ENCODE results near the gene STK38. TPM values are rescaled to one million over a fixed set of nuclear protein-coding genes. Genes with fewer than 3 reads are reported as not detected.
"Not testable (repeated sequence)": the region's sequence is repeated elsewhere in the genome, so short reads cannot be mapped to it uniquely, and the experiment has no call there.

STK38 gene
- total RNA-seq: 10 to 100 TPM; 30.7 to 34.4 TPM

DNA sequence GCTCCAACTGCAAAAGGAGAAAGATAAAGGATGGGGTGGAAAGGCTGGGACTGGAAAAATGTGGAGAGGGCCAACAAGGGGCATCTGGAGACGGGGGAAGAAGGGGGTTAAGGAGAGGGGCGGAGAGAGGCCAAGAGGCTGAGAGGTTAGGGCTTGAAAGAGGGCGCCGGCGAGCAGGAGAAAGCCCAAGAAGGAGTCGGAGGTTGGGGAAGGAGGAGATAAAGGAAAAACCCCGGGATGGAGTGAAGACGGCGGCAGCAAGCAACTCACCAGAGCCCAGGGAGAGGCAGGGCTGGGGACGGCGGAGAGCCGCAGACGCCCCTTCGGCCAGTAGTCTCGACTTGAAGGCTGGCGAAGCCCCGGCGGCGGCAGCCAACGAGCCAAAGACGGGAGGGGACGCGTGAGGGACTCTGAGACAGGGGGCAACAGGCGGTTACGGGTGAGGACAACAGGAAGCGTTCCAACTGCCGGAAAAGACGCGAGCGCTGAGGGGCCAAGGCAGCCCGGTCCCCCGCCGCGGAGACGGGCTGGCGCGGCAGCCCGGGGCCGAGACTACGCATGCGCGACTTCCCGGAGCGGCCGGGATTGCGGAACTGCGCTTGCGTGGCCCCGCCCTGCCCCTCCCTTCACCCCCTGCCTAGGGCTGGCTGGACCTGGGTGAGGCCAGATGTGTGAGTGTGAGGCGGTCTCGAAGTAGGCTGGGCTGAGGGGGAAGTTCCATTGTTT lies at the start of gene STK38:
Gene STK38 (minus strand): TSS at position 560 of the 726 bp plus-strand sequence. CDS start 7,277 bp downstream, outside the sequence.
- Mint-ChIP-seq H3K27me3 (ENCODE audit: low read depth) (no peaks in the 10 kb centered on the region), H3K27ac (peak within 1 kb of the TSS; percentile 99), H3K9me3 (no peaks in the 10 kb centered on the region), H3K4me3 (peak within 1 kb of the TSS; percentile 91 to 98), H3K36me3 (ENCODE audit: insufficient read depth in 2 of 2) (peaks cover 3 to 8% of the 10 kb centered on the region in 2 donors), H3K4me1 (ENCODE audit: low read depth) (peaks cover 45% of the 10 kb centered on the region)
- ATAC-seq (replicated peaks in 1 of 2): peak; percentile 92
- DNase-seq: peak; percentile 90 to 92

DNA sequence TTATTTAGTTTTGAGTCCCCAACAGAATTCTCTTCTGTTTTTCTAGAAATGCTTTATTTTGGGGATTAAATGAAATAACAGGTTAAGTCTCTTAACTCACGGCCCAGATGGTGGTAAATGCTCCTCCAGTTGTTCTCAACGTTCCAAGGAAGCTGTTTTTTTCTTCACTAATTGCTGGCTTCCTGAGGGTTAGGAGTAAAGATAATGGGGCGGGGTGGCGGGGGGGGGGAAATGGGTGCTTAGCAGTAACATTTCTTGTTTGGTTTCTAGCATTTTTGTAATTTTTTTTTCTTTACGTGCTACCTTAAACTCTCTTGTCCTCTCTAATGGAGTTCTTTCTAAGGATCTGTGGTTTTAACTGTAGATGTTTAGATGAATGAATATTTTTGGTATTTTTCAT lies 49.1 kb upstream of the STK38 start:
- peaks cover 35 to 67% of the 10 kb centered on the region in 2 donors for H3K36me3 Mint-ChIP-seq (ENCODE audit: insufficient read depth in 2 of 2)
- peak overlapping the region; percentile 98 for H3K27ac Mint-ChIP-seq
- no peaks in the 10 kb centered on the region for H3K27me3 Mint-ChIP-seq (ENCODE audit: low read depth)
- H3K9me3 Mint-ChIP-seq: no peaks in the 10 kb centered on the region
- peak overlapping the region; percentile 90 to 99 for H3K4me3 Mint-ChIP-seq
- no peak for ATAC-seq (replicated peaks in 1 of 2)
- no peak for DNase-seq
- peaks cover 68% of the 10 kb centered on the region for H3K4me1 Mint-ChIP-seq (ENCODE audit: low read depth)

DNA sequence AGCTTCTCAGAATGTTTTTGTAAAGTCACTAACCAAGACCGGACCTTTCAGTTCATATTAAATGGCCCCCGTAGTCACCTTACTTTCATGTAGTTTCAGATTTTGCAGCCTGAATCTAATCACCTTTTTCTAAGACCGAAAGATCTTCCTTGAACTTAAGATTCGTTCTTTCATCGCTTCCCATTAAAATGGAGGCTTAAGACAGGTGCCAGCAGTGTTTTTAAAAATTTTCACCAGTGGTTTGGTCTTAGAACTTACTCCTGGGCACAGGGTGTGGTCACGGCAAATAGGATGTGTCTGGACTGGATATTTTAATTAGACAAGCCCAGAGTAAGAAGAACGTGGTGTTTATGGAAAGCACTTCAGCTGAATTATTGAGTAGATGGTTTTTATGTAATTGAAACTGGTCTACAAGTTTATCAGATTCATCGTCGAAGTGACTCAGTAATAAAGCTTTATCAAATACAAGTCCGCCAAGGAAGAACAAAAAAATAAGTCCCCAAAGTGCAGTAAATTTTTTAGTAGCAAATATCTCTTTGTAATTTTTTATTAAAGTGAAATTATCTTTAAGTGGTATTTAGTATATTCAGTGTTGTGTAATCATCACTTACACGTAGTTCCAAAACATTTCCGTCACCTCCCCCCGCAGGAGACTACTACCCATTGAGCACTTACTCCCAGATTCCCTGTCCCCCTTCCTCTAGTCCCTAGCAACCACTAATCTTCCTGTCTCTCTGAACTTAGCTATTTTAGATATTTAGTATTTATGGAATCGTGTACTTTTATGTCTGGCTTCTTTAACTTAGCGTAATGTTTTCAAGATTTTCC lies 47.8 kb upstream of the STK38 start:
- Mint-ChIP-seq H3K27me3 (ENCODE audit: low read depth) (no peaks in the 10 kb centered on the region), H3K4me3 (peak overlapping the region; percentile 90 to 99), H3K4me1 (ENCODE audit: low read depth) (peaks cover 55% of the 10 kb centered on the region), H3K36me3 (ENCODE audit: insufficient read depth in 2 of 2) (peaks cover 32 to 57% of the 10 kb centered on the region in 2 donors), H3K27ac (peak overlapping the region; percentile 98), H3K9me3 (no peaks in the 10 kb centered on the region)
- DNase-seq (peak in 1 of 2 donors; percentile 31), ATAC-seq (replicated peaks in 1 of 2) (no peak)

DNA sequence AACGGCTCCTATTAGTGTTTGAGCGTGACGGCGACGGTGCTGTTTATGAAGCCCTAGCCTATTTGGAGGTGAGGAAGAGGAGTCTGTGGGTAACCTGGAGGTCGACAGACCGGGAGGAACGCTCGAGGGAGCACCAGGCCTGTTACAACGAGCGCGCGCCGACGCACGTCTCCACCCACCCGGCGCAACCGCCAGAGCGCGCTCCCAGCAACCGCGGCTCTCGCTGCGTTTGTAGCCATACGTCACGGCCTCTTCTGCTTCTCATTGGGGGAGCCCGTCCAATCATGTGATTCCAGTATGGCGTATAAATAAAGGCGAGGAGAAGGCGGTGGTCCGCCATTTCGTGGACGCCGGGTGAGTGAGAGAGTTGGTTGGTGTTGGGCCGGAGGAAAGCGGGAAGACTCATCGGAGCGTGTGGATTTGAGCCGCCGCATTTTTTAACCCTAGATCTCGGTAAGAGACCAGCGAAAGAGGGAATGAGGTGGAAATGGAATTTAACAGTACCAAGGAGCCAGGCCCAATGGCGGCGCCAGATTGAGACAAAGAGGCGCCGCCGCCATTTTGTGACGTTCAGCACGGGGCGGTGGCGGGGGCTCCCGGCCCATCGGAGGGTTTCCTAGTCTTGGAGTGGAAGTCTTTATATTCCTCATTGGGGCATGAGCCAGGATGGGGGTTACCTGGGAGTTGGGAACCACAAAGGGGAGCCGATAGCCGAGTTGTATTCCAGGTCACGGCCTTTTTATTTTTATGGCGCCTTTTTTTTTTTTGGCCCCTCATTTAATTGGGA lies 46.9 kb upstream of the STK38 start, which contains the start of gene SRSF3:
Gene SRSF3 (plus strand): TSS at position 334 of the 787 bp plus-strand sequence. CDS start 2,401 bp downstream, outside the sequence.
- peaks cover 47% of the 10 kb centered on the region for H3K4me1 Mint-ChIP-seq (ENCODE audit: low read depth)
- ATAC-seq (replicated peaks in 1 of 2): peak; percentile 92 to 95
- peaks cover 27 to 49% of the 10 kb centered on the region in 2 donors for H3K36me3 Mint-ChIP-seq (ENCODE audit: insufficient read depth in 2 of 2)
- peak; percentile 97 for DNase-seq
- H3K27me3 Mint-ChIP-seq (ENCODE audit: low read depth): no peaks in the 10 kb centered on the region
- peak within 1 kb of the TSS; percentile 90 to 99 for H3K4me3 Mint-ChIP-seq
- peak within 1 kb of the TSS; percentile 98 for H3K27ac Mint-ChIP-seq
- no peaks in the 10 kb centered on the region for H3K9me3 Mint-ChIP-seq

DNA sequence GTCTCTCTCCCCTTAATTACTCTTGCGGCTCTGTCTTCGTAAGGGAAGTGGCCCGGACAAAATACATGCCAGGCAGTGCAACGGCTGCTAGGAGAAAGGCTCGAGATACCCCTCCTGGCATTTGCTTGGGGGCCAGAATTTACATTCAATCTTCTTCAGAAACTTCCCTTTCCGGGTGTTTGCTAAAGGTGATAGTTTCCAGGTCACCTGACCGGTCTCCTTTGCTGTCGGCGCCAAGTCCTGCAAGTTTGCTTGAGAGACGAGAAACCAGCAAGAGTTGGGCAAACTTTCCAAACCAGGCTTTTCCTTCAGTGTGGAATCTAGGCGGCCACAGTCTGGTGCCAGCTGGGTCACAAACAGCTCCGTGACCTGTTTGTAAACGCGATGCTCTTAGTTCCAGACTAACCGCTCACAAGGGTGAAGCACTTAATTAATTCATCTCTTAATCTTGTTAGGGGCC lies 46.3 kb upstream of the STK38 start:
- DNase-seq: peak; percentile 43 to 48
- H3K9me3 Mint-ChIP-seq: no peaks in the 10 kb centered on the region
- peaks cover 41% of the 10 kb centered on the region for H3K4me1 Mint-ChIP-seq (ENCODE audit: low read depth)
- peak; percentile 33 to 42 for ATAC-seq (replicated peaks in 1 of 2)
- peaks cover 21 to 43% of the 10 kb centered on the region in 2 donors for H3K36me3 Mint-ChIP-seq (ENCODE audit: insufficient read depth in 2 of 2)
- peak overlapping the region; percentile 98 for H3K27ac Mint-ChIP-seq
- H3K4me3 Mint-ChIP-seq: peak overlapping the region; percentile 90 to 99
- no peaks in the 10 kb centered on the region for H3K27me3 Mint-ChIP-seq (ENCODE audit: low read depth)

DNA sequence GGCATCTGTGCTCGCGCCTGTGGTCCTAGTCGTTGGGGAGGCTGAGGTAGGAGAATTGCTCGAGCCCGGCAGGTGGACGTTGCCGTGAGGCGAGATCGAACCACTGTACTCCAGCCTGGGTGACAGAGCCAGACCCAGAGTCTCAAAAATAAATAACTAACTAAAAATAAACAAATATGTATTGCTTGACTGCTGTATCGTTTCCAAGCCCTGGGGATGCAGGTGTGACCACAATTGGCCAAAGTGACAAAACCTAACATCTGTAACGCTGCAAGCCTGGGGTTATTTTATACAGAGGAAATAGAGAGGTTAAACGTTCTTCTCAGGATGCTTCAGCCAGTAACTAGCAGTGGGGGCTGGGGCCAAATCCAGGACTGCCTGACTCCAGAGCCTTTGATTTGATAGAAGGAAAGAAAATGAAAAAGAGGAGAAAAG lies 45.0 kb upstream of the STK38 start:
- Mint-ChIP-seq H3K27ac (peak overlapping the region; percentile 97), H3K27me3 (ENCODE audit: low read depth) (no peaks in the 10 kb centered on the region), H3K4me1 (ENCODE audit: low read depth) (peaks cover 29% of the 10 kb centered on the region), H3K4me3 (peak overlapping the region; percentile 91 to 99), H3K9me3 (no peaks in the 10 kb centered on the region), H3K36me3 (ENCODE audit: insufficient read depth in 2 of 2) (peaks cover 19 to 31% of the 10 kb centered on the region in 2 donors)
- no peak for ATAC-seq (replicated peaks in 1 of 2)
- no peak for DNase-seq

DNA sequence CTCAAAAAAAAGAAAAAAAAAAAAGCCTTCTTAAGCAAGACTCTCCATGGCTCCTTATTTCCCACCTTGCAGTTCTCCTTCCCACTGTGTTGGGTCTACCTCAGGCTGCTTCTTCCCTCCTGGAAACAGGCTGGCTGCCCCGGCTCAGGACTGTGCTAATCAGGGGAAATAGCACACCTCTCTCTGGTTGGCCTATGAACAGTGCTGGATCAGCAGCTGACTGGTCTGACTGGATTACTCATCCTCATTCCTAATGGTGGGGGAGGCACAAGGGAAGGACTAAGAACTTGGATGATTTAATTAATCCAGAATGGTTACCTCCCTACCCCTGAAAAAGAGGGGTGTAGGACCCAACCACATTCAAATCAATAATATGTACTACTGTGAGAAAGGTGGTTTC lies 43.0 kb upstream of the STK38 start:
- H3K9me3 Mint-ChIP-seq: no peaks in the 10 kb centered on the region
- peaks cover 21% of the 10 kb centered on the region for H3K4me1 Mint-ChIP-seq (ENCODE audit: low read depth)
- ATAC-seq (replicated peaks in 1 of 2) (no peak), DNase-seq (no peak)
- peaks cover 8 to 11% of the 10 kb centered on the region in 2 donors for H3K36me3 Mint-ChIP-seq (ENCODE audit: insufficient read depth in 2 of 2)
- H3K27me3 Mint-ChIP-seq (ENCODE audit: low read depth): no peaks in the 10 kb centered on the region
- no peak overlapping the region for H3K27ac Mint-ChIP-seq
- no peak overlapping the region for H3K4me3 Mint-ChIP-seq

DNA sequence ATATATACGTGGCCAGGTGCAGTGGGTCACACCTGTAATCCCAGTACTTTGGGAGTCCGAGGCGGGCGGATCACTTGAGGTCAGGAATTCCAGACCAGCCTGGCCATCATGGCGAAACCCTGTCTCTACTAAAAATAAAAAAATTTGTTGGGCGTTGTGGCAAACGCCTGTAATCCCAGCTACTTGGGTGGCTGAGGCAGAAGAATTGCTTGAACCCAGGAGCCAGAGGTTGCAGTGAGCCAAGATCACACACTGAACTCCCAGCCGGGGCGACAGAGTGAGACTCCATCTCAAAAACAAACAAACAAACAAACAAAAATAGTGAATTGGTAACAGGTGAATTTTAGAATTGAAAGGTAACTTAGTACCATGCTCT lies 41.7 kb upstream of the STK38 start:
- H3K4me3 Mint-ChIP-seq, H3K27ac Mint-ChIP-seq: not testable (repeated sequence)

DNA sequence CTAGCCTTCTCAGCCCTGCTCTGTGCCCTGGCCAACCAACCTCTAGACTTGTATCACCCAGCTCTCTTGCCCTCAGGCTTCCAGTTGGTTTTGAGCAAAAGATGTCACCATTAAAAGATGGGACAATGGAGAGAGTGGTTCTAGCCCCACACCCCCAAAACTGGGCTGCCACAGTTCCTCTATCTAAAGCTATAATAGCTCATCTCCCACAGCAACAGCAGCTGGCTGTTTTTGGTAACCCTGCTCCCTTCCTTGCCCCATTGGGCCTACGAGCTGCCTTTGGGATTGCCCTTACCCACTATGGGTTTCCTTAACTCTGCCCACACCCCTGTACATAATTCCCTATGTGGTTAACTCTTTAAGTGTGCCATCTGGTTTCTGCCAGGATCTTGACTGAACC lies 39.3 kb upstream of the STK38 start:
- H3K27ac Mint-ChIP-seq: no peak overlapping the region
- H3K36me3 Mint-ChIP-seq (ENCODE audit: insufficient read depth in 2 of 2): no peaks in the 10 kb centered on the region
- ATAC-seq (replicated peaks in 1 of 2) (no peak), DNase-seq (no peak)
- H3K4me3 Mint-ChIP-seq: no peak overlapping the region
- H3K27me3 Mint-ChIP-seq (ENCODE audit: low read depth): no peaks in the 10 kb centered on the region
- H3K4me1 Mint-ChIP-seq (ENCODE audit: low read depth): no peaks in the 10 kb centered on the region
- H3K9me3 Mint-ChIP-seq: no peaks in the 10 kb centered on the region

More for the DNA sequence above, 41.7 kb upstream of the STK38 start:
- not testable (repeated sequence) for ATAC-seq (replicated peaks in 1 of 2); H3K36me3 Mint-ChIP-seq (ENCODE audit: insufficient read depth in 2 of 2); H3K9me3 Mint-ChIP-seq; DNase-seq; H3K27me3 Mint-ChIP-seq (ENCODE audit: low read depth)
- peaks cover 17% of the 10 kb centered on the region for H3K4me1 Mint-ChIP-seq (ENCODE audit: low read depth)

DNA sequence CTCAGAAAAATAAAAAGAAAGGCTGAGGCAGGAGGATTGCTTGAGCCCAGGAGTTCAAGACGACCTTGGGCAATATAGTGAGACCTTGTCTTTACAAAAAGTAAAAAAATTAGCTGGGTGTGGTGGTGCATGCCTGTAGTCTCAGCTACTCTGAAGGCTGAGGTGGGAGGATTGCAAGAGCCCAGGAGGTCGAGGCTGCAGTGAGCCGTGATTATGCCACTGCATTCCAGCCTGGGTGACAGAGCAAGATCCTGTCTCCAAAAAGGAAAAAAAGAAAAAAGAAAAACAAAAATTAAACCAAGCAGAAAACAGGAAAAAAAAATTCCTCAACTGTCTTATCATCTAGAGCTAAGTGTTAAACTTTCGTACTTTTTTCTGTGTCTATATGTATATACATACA lies 34.4 kb upstream of the STK38 start:
- H3K36me3 Mint-ChIP-seq (ENCODE audit: insufficient read depth in 2 of 2): no peaks in the 10 kb centered on the region
- peaks cover 5% of the 10 kb centered on the region for H3K4me1 Mint-ChIP-seq (ENCODE audit: low read depth)
- H3K27me3 Mint-ChIP-seq (ENCODE audit: low read depth): no peaks in the 10 kb centered on the region
- H3K9me3 Mint-ChIP-seq: no peaks in the 10 kb centered on the region
- H3K27ac Mint-ChIP-seq: no peak overlapping the region
- DNase-seq (no peak), ATAC-seq (replicated peaks in 1 of 2) (no peak)
- no peak overlapping the region for H3K4me3 Mint-ChIP-seq

DNA sequence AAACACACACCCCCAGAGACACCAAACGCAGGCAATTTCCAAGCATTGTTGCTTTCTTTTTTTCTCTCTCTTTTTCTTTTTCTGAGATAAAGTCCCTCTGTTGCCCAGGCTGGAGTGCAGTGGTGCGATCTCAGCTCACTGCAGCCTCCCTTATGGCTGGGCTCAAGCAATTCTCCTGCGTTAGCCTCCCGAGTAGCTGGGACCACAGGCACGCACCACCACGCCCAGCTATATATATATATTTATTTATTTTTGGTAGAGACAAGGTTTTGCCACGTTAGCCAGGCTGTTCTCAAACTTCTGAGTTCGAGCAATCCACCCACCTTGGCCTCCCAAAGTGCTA lies 32.9 kb upstream of the STK38 start:
- ATAC-seq (replicated peaks in 1 of 2): no peak
- H3K27me3 Mint-ChIP-seq (ENCODE audit: low read depth): no peaks in the 10 kb centered on the region
- no peak overlapping the region for H3K4me3 Mint-ChIP-seq

DNA sequence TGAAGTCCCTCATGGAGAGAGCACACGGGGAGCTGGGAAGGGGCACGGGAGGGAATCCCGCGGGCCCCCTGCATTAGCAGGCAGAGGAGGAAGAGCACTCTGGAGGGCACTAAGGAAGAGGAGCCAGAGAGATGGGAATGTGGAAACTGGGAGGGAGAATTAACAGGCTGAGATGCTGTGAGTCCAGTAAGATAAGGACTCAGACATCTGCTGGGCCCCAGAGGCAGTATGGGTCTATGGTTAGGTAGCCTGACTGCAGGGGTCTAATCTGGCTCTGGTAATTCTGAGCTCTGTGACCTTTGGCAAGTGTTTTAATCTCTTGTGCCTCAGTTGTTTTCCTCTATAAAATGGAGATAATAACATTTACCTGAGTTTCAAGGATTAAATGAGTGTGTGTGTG lies 31.2 kb upstream of the STK38 start:
- H3K4me1 Mint-ChIP-seq (ENCODE audit: low read depth): peaks cover 5% of the 10 kb centered on the region

More for the DNA sequence above, 32.9 kb upstream of the STK38 start:
- Mint-ChIP-seq H3K4me1 (ENCODE audit: low read depth) (peaks cover 5% of the 10 kb centered on the region), H3K27ac (no peak overlapping the region), H3K9me3 (no peaks in the 10 kb centered on the region), H3K36me3 (ENCODE audit: insufficient read depth in 2 of 2) (no peaks in the 10 kb centered on the region)
- DNase-seq: no peak

More for the DNA sequence above, 31.2 kb upstream of the STK38 start:
- no peaks in the 10 kb centered on the region for H3K36me3 Mint-ChIP-seq (ENCODE audit: insufficient read depth in 2 of 2)
- no peaks in the 10 kb centered on the region for H3K27me3 Mint-ChIP-seq (ENCODE audit: low read depth)
- no peak overlapping the region for H3K4me3 Mint-ChIP-seq
- no peak for DNase-seq
- H3K9me3 Mint-ChIP-seq: no peaks in the 10 kb centered on the region
- H3K27ac Mint-ChIP-seq: no peak overlapping the region
- no peak for ATAC-seq (replicated peaks in 1 of 2)

All from activated T-cell treated with anti-CD3 and anti-CD28 coated beads, Interleukin-2, amount 50 U/mL, for 72 hours (primary cell).